WTC11 (cell line): ENCODE data around the gene PTPRN2. TPM values are rescaled to one million over a fixed set of nuclear protein-coding genes. Genes with fewer than 3 reads are reported as not detected.
A peak's percentile ranks its signal among the peaks of the same experiment; 100 is the strongest.

Experiments used
- ATAC-seq: fragments of 200-7000 bp; cut with Tn5 transposase; 2 replicates; pipeline ENCODE4 v1.10.0; 2021; ENCODE audit warnings: mild to moderate bottlenecking, moderate library complexity
- CTCF ChIA-PET: fragments of 300-600 bp; sonication (Branson Sonifier 250); formaldehyde crosslinking; loops from one replicate; lab custom pipeline; 2021; ENCODE audit warnings: antibody characterized with exemption; lab: Charles Lee
- POLR2A ChIA-PET: fragments of 350-600 bp; sonication (Branson Sonifier 250); formaldehyde crosslinking; loops from one replicate; lab custom pipeline; 2021; ENCODE audit warnings: antibody characterized with exemption; lab: Charles Lee
- DNase-seq: peaks from one replicate; pipeline ENCODE4 v3.0.0; 2021; ENCODE audit warnings: low spot score
- H3K27ac Mint-ChIP-seq: 2 replicates; pipeline ENCODE4 v1.8.0; 2021; ENCODE audit warnings: mixed read lengths
- H3K27me3 Mint-ChIP-seq: 2 replicates; pipeline ENCODE4 v1.8.0; 2021; ENCODE audit warnings: low read depth, mild to moderate bottlenecking, moderate library complexity, mixed read lengths
- H3K36me3 Mint-ChIP-seq: 2 replicates; pipeline ENCODE4 v1.8.0; 2021; ENCODE audit warnings: mixed read lengths
- H3K4me1 Mint-ChIP-seq: 2 replicates; pipeline ENCODE4 v1.8.0; 2022; ENCODE audit warnings: mixed read lengths
- H3K4me3 Mint-ChIP-seq: 2 replicates; pipeline ENCODE4 v1.8.0; 2021; ENCODE audit warnings: mild to moderate bottlenecking, moderate library complexity, mixed read lengths
- H3K9me3 Mint-ChIP-seq: 2 replicates; pipeline ENCODE4 v1.8.0; 2021; ENCODE audit warnings: mixed read lengths
- CBFB ChIP-seq: sonication (generic); formaldehyde crosslinking; IDR thresholded peaks from 2 replicates; pipeline ENCODE4 v1.8.1; 2022; ENCODE audit warnings: mild to moderate bottlenecking, low read depth, missing genetic modification reagents
- FOXJ3 ChIP-seq: sonication (generic); formaldehyde crosslinking; IDR thresholded peaks from 2 replicates; pipeline ENCODE4 v1.9.0; 2021; ENCODE audit warnings: missing genetic modification reagents, mild to moderate bottlenecking, borderline replicate concordance
- FOXP1 ChIP-seq: sonication (generic); formaldehyde crosslinking; IDR thresholded peaks from 2 replicates; pipeline ENCODE4 v1.8.0; 2022; ENCODE audit warnings: missing genetic modification reagents, mild to moderate bottlenecking, moderate library complexity, borderline replicate concordance
- GRHL2 ChIP-seq: fragments of 250-450 bp; sonication (Bioruptor Pico); IDR thresholded peaks from 2 replicates; pipeline ENCODE4 v1.8.0; 2022; ENCODE audit warnings: mild to moderate bottlenecking, moderate library complexity; ENCODE audit not compliant: insufficient replicate concordance, severe bottlenecking
- IRF2 ChIP-seq: sonication (generic); formaldehyde crosslinking; IDR thresholded peaks from 2 replicates; pipeline ENCODE4 v1.8.0; 2022; ENCODE audit warnings: low read depth, missing genetic modification reagents, borderline replicate concordance
- JAZF1 ChIP-seq: fragments of 250-450 bp; sonication (Bioruptor Pico); IDR thresholded peaks from 2 replicates; pipeline ENCODE4 v1.9.0; 2021; ENCODE audit warnings: moderate library complexity, mild to moderate bottlenecking, inconsistent platforms
- MXD4 ChIP-seq: fragments of 250-450 bp; sonication (Bioruptor Pico); IDR thresholded peaks from 2 replicates; pipeline ENCODE4 v1.8.0; 2021; ENCODE audit warnings: mild to moderate bottlenecking, moderate library complexity, borderline replicate concordance
- NFYB ChIP-seq: sonication (generic); formaldehyde crosslinking; conservative IDR thresholded peaks from 2 replicates; pipeline ENCODE4 v1.8.0; 2022; ENCODE audit warnings: low read depth, missing genetic modification reagents
- NR2C2 ChIP-seq: sonication (generic); formaldehyde crosslinking; IDR thresholded peaks from 2 replicates; pipeline ENCODE4 v1.8.0; 2022; ENCODE audit warnings: mild to moderate bottlenecking, missing genetic modification reagents
- NR3C1 ChIP-seq: sonication (generic); formaldehyde crosslinking; conservative IDR thresholded peaks from 2 replicates; pipeline ENCODE4 v1.8.1; 2023; ENCODE audit warnings: low read depth, mild to moderate bottlenecking, missing genetic modification reagents
- OVOL2 ChIP-seq: fragments of 250-450 bp; sonication (Bioruptor Pico); IDR thresholded peaks from 2 replicates; pipeline ENCODE4 v1.9.0; 2021; ENCODE audit warnings: mild to moderate bottlenecking, borderline replicate concordance
- SMAD3 ChIP-seq: sonication (generic); formaldehyde crosslinking; IDR thresholded peaks from 2 replicates; pipeline ENCODE4 v1.8.0; 2022; ENCODE audit warnings: missing genetic modification reagents, mild to moderate bottlenecking, borderline replicate concordance
- TEAD4 ChIP-seq: sonication (generic); formaldehyde crosslinking; IDR thresholded peaks from 2 replicates; pipeline ENCODE4 v1.8.0; 2022; ENCODE audit warnings: mild to moderate bottlenecking, missing genetic modification reagents
- ZNF317 ChIP-seq: sonication (generic); formaldehyde crosslinking; IDR thresholded peaks from 2 replicates; pipeline ENCODE4 v1.8.1; 2023; ENCODE audit warnings: low read depth, mild to moderate bottlenecking, moderate library complexity, missing genetic modification reagents, borderline replicate concordance
- total RNA-seq: library from RNA; stranded (reverse); gene quantifications from 3 replicates; pipeline ENCODE4 v1.2.3, GENCODE V29; 2021
- TF ChIP-seq, protein P1 (sequence below): sonication (generic); formaldehyde crosslinking; IDR thresholded peaks from 2 replicates; pipeline ENCODE4 v1.8.0; 2022; ENCODE audit warnings: mild to moderate bottlenecking, missing genetic modification reagents
- TF ChIP-seq, protein P2 (sequence below): sonication (generic); formaldehyde crosslinking; IDR thresholded peaks from 2 replicates; pipeline ENCODE4 v1.8.0; 2022; ENCODE audit warnings: mild to moderate bottlenecking, missing genetic modification reagents
- TF ChIP-seq, protein P3 (sequence below): sonication (generic); formaldehyde crosslinking; IDR thresholded peaks from 2 replicates; pipeline ENCODE4 v1.8.0; 2022; ENCODE audit warnings: mild to moderate bottlenecking, missing genetic modification reagents
- TF ChIP-seq, protein P4 (sequence below): sonication (generic); formaldehyde crosslinking; conservative IDR thresholded peaks from 2 replicates; pipeline ENCODE4 v1.8.1; 2022; ENCODE audit warnings: mild to moderate bottlenecking, missing genetic modification reagents
- TF ChIP-seq, protein P5 (sequence below): fragments of 200-600 bp; IDR thresholded peaks from 2 replicates; pipeline ENCODE4 v1.8.0; 2022; ENCODE audit warnings: antibody characterized with exemption
- TF ChIP-seq, protein P6 (sequence below): sonication (generic); formaldehyde crosslinking; IDR thresholded peaks from 2 replicates; pipeline ENCODE4 v1.8.1; 2023; ENCODE audit warnings: mild to moderate bottlenecking, moderate library complexity, missing genetic modification reagents
- TF ChIP-seq, protein P7 (sequence below): sonication (generic); formaldehyde crosslinking; IDR thresholded peaks from 2 replicates; pipeline ENCODE4 v1.8.1; 2022; ENCODE audit warnings: mild to moderate bottlenecking, missing genetic modification reagents, moderate library complexity, borderline replicate concordance

PTPRN2 gene
- total RNA-seq, 1 experiment from 2014 or later = 4.7 TPM

DNA sequence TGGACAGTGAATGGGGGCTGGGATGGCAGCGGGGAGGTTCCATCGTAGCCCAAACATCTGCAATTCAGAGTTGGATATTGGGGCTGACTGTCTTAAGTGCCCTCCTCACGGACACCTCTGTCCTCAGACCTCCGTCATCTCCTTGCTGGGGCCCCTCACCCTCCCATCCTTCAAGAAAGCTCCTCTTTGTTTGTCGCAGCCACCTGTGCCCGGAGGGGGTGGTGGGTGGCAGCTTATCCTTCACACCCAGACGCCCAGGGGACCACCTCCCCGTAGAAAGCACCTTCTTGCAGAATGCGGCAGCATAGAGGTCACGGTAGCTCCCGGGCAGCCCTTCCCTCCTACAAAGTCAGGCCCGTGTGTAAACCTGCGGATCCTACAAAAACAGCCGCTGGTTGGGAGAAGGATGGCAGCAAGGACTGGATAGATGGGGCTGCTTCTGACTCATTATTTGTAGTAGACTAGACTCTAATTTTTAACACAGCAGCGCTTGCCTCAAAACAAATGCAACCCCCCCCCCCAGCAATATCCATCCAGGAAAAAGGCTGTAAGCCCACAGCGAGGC lies 1.3 kb upstream of the PTPRN2 start (continued):
- TF ChIP-seq IRF2 (CRISPR knock-in tag) (no peak), NR3C1 (CRISPR knock-in tag) (no peak), MXD4 (no peak), TEAD4 (CRISPR knock-in tag) (no peak), FOXJ3 (no peak)
- TF ChIP-seq, all 79 proteins: peak for 0

DNA sequence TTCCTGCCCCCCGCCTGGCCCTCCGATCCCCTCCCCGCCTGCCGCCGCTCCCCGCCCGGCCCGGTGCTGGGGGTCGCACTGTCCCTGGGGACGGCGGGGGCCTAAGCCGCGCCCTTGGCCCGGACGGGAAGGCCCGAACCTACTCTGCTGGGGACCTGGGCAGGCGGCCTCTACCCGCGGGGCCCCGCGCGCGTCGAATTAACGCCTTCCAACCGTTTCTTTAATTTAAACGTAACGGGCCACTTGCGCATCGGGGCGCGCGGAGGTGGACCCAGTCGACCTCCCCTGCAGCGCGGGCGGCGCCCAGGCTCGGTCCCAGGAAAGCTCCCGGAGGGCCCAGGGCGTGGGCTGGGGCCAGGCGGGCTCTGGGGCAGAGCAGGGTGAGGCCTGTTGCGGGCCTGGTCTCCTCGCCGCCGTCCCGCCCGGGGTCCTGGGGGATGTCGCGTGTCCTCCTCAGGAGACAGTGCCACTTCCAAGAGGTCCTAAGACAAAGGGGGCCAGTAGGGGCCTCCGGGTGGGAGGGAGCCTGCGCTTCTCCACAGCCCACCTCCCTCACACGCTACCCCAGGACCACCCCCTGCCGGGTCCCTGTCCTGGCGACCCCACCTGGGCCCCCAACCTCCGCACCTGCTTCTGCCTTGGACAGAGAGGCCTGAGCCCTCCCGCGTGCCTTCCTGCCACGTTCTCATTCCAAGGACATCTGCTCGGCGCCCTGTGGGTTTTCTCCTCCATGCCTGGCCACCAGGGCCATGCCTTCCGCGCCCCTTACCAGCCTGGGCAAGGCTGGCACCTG lies 658 bp upstream of the PTPRN2 start:
- ATAC-seq = peak; percentile 19
- Mint-ChIP-seq H3K36me3 (0 out of 2 replicates have a peak, but pooled peaks cover 3% of the 10 kb centered on the region), H3K27me3 (peaks cover 29% of the 10 kb centered on the region), H3K4me1 (peaks cover 11% of the 10 kb centered on the region), H3K4me3 (peak overlapping the region; percentile 65), H3K27ac (no peak overlapping the region)
- no peak for DNase-seq
- TF ChIP-seq, protein P1, sequence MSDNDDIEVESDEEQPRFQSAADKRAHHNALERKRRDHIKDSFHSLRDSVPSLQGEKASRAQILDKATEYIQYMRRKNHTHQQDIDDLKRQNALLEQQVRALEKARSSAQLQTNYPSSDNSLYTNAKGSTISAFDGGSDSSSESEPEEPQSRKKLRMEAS (CRISPR knock-in tag) = 0 out of 2 replicates have a peak, but pooled peaks have one; percentile 30
- TF ChIP-seq, protein P2, sequence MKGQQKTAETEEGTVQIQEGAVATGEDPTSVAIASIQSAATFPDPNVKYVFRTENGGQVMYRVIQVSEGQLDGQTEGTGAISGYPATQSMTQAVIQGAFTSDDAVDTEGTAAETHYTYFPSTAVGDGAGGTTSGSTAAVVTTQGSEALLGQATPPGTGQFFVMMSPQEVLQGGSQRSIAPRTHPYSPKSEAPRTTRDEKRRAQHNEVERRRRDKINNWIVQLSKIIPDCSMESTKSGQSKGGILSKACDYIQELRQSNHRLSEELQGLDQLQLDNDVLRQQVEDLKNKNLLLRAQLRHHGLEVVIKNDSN (CRISPR knock-in tag) = no peak
- TF ChIP-seq, all 79 proteins: peak for 1
- no peaks in the 10 kb centered on the region for H3K9me3 Mint-ChIP-seq
- CTCF ChIA-PET = interaction anchor here (1.2 kb wide), 1 partner anchor 389 kb away, joined by 3 read pairs; no protein-coding TSS in a partner anchor
- POLR2A ChIA-PET = no interaction called here

DNA sequence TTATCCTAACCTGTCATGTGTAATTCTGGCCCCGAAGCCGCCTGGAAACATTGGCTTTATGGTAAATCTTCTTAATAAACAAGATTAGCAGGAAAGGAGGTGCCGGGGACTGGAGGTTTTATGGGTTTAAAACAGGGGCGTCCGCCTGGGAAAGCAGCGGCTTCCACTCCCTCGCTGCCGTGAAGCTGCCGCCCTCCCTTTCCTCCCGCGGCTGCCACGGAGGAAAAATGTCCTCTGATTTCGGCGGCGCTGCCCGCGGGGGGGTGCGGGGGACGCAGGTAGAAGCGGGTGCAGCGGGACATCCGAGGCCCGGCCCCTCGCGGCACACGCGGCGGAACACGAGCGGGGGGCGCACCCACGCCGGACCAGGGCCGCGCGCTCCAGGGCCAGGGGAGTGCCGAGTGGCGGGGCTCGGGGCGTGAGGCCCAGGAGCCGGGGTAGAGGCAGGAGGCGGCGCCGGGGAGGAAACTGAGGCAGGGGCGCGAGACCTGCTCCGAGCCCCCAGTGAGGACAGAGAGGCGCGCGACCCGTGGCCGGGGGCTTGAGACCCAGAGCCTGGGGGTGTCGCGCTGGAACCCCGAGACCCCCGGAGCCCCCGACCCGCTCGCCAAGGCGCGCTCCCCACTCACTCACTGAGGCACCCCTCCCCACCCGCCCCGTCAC lies 993 bp downstream of the PTPRN2 start:
- no peak for DNase-seq
- Mint-ChIP-seq H3K27me3 (peaks cover 31% of the 10 kb centered on the region), H3K36me3 (no peaks in the 10 kb centered on the region), H3K4me1 (peaks cover 11% of the 10 kb centered on the region), H3K9me3 (peaks cover 1% of the 10 kb centered on the region; the same call in 1 of the 2 replicates), H3K27ac (no peak overlapping the region), H3K4me3 (peak overlapping the region; percentile 74)
- no peak for ATAC-seq
- CTCF ChIA-PET = no interaction called here
- POLR2A ChIA-PET = no interaction called here
- TF ChIP-seq SMAD3 (no peak), IRF2 (CRISPR knock-in tag) (no peak), NR2C2 (CRISPR knock-in tag) (no peak), FOXP1 (CRISPR knock-in tag) (no peak), JAZF1 (CRISPR knock-in tag) (no peak), ZNF317 (CRISPR knock-in tag) (no peak), OVOL2 (no peak), CBFB (CRISPR knock-in tag) (no peak), NFYB (no peak), GRHL2 (CRISPR knock-in tag) (no peak)
- TF ChIP-seq, protein P3, sequence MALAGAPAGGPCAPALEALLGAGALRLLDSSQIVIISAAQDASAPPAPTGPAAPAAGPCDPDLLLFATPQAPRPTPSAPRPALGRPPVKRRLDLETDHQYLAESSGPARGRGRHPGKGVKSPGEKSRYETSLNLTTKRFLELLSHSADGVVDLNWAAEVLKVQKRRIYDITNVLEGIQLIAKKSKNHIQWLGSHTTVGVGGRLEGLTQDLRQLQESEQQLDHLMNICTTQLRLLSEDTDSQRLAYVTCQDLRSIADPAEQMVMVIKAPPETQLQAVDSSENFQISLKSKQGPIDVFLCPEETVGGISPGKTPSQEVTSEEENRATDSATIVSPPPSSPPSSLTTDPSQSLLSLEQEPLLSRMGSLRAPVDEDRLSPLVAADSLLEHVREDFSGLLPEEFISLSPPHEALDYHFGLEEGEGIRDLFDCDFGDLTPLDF (CRISPR knock-in tag) = no peak
- TF ChIP-seq, protein P4, sequence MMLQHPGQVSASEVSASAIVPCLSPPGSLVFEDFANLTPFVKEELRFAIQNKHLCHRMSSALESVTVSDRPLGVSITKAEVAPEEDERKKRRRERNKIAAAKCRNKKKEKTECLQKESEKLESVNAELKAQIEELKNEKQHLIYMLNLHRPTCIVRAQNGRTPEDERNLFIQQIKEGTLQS (CRISPR knock-in tag) = no peak
- TF ChIP-seq, protein P5, sequence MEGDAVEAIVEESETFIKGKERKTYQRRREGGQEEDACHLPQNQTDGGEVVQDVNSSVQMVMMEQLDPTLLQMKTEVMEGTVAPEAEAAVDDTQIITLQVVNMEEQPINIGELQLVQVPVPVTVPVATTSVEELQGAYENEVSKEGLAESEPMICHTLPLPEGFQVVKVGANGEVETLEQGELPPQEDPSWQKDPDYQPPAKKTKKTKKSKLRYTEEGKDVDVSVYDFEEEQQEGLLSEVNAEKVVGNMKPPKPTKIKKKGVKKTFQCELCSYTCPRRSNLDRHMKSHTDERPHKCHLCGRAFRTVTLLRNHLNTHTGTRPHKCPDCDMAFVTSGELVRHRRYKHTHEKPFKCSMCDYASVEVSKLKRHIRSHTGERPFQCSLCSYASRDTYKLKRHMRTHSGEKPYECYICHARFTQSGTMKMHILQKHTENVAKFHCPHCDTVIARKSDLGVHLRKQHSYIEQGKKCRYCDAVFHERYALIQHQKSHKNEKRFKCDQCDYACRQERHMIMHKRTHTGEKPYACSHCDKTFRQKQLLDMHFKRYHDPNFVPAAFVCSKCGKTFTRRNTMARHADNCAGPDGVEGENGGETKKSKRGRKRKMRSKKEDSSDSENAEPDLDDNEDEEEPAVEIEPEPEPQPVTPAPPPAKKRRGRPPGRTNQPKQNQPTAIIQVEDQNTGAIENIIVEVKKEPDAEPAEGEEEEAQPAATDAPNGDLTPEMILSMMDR = no peak
- TF ChIP-seq, protein P6, sequence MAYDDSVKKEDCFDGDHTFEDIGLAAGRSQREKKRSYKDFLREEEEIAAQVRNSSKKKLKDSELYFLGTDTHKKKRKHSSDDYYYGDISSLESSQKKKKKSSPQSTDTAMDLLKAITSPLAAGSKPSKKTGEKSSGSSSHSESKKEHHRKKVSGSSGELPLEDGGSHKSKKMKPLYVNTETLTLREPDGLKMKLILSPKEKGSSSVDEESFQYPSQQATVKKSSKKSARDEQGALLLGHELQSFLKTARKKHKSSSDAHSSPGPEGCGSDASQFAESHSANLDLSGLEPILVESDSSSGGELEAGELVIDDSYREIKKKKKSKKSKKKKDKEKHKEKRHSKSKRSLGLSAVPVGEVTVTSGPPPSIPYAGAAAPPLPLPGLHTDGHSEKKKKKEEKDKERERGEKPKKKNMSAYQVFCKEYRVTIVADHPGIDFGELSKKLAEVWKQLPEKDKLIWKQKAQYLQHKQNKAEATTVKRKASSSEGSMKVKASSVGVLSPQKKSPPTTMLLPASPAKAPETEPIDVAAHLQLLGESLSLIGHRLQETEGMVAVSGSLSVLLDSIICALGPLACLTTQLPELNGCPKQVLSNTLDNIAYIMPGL = no peak
- TF ChIP-seq, protein P7, sequence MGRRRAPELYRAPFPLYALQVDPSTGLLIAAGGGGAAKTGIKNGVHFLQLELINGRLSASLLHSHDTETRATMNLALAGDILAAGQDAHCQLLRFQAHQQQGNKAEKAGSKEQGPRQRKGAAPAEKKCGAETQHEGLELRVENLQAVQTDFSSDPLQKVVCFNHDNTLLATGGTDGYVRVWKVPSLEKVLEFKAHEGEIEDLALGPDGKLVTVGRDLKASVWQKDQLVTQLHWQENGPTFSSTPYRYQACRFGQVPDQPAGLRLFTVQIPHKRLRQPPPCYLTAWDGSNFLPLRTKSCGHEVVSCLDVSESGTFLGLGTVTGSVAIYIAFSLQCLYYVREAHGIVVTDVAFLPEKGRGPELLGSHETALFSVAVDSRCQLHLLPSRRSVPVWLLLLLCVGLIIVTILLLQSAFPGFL (CRISPR knock-in tag) = no peak
